NCI-H526 (cell line): ENCODE results near the gene PTK6.
"Not testable (repeated sequence)": the region's sequence is repeated elsewhere in the genome, so short reads cannot be mapped to it uniquely, and the experiment has no call there.

Experiments used
- DNase-seq, 2 experiments: peaks; one replicate each; lab custom pipeline; 2025; lab: John Stamatoyannopoulos, UW

Gene PTK6

DNA sequence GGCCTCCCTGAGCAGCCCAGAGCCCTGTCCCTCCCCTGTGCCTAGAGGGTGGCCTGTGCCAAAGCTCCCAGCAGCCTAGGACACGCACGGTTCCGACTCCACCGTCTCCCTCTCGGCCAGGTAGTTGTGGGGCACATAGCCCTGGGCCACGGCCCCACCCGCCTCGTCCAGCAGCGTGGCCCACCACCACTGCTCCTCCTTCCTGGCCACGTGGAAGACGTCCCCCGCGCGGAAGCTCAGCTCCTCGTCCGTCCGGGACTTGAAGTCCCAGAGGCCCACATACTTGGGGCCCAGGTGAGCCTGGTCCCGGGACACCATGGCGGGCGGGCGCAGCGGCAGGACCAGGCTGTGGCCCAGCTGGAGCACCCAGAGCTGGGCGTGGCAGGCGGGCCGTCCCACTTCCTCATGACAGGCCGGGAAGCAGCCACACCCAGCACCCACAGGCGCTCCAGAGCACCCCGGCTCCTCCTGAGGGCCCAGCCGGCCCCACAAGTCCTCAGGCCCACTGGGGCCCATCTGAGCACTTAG is at the start of gene PTK6:
PTK6 (minus strand) TSS at position 380 of the 528 bp plus-strand sequence; CDS start at position 318, 62 bp downstream.
- peak in 1 of 2 experiments; percentile 61 for DNase-seq

DNA sequence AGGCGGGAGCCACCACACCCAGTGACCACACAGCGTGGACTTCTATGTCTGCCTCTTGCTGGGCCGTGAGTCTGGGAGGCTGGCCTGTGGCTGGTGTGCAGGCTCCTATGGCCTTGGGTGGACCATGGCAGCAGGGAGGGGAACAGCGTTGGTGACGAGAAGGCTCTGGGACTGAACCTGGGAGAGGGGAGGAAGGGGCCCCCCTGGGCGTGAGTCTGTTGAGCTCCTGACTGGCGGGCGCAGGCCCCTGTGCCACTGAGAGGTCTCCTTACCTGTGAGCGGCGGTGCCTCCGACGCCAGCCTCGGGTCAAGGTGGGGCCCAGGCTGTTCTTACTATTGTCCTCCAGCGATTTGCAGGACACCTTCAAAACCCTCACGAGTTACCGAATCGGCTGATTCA is 49.6 kb upstream of the PTK6 start:
- no peak for DNase-seq

DNA sequence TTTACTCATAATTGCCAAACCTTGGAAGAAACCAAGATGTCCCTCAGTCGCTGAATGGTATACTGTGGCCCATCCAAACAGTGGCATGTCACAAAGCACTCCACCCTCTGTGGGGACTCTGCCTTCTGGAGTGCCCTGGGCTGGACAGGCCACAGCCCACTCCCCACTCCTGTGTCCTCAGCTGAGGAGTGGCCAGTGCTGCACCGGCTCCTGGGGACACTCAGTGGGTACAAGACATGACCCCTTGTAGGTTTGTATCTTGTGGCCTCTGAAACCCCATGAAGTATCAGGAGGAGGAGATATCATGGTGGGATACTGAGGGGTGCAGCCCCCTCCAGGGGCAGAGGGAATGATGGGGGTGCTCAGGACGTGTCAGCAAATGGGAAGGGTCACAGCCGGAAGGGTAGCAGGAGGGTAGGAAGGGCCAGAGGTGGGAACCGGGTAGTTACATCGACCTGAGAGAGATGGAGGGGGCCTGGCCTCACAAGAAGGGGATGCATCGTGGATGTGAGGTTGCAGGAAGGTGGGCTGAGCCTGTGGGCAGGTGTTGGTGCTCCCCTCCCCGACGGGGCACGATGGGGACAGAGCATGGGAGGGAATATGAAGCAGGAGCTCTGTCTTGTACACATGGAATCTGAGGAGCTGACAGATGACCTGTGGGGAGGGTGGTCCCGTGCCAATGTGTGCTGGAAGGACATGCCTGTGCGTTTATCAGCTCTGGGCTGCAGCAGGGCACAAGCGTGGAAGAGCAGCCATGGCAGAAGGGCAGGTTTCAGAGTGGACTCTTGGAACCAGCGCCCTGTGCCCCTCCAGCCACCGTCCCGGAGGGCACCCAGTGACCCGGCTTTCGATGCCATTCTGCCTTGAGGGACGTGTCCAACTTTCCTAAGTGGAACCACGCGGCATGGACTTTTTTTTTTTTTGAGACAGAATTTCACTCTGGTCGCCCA is 48.7 kb upstream of the PTK6 start:
- no peak for DNase-seq

DNA sequence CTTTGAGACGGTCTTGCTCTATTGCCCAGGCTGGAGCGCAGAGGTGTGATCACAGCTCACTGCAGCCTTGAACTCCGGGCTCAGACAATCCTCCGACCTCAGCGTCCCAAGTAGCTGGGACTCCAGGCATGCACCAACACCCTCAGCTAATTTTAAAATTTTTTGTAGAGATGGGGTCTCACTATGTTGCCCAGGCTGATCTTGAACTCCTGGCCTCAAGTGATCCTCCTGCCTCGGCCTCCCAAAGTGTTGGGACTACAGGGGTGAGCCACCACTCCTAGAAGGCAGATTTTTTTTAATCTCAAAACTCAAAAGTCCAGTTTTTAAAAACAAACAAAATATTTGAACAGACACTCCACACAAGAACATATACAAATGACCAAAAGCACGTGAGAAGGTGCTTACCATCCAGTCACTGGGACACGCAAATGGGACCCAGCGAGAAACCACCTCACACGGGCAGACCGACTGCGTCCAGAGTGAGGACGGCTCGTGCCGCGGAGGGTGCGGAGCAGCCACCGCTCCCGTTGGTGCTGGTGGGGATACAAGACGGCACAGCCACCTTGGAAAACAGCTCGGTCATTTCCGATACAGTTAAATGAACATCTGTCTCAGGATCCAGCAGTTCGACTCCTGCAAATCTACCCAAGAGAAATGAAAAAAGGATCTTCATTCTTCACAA is 45.3 kb upstream of the PTK6 start:
- no peak for DNase-seq

DNA sequence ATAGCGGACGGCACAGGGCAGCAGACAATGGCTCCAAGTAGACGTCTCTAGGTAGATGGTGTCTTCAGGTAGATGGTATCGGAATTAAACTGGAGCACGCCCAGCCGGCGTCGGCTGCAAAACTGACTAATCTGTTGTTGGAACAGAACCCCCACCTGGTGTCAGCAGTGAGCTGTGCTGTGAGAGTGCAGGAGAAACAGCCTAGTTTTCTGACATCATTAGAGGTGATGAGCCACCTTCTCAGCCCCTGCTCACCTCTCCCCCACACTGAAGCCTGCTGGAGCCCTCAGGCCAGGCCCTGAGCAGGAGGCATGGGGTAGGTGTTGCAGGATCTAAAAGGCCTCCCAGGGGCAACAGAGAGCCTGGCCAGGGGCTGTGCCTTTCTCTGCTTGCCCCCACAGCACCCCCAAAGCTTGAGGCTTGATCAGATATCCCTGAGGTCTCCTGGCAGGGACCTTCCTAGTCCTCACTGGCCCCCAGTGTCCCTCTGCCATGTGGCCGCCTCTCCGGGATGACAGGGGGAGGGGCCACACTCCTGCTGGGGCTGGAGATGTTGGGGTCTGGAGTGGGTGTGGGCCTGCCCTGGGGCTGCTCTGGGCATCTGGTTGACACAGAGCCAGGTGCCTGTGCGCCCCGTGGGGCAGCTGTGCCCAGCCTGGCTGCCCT is 43.8 kb upstream of the PTK6 start:
- peak; percentile 46 to 78 for DNase-seq

GRCh38 chr20:63579017-63579694 is 42.0 kb upstream of the PTK6 start:
- no peak for DNase-seq

DNA sequence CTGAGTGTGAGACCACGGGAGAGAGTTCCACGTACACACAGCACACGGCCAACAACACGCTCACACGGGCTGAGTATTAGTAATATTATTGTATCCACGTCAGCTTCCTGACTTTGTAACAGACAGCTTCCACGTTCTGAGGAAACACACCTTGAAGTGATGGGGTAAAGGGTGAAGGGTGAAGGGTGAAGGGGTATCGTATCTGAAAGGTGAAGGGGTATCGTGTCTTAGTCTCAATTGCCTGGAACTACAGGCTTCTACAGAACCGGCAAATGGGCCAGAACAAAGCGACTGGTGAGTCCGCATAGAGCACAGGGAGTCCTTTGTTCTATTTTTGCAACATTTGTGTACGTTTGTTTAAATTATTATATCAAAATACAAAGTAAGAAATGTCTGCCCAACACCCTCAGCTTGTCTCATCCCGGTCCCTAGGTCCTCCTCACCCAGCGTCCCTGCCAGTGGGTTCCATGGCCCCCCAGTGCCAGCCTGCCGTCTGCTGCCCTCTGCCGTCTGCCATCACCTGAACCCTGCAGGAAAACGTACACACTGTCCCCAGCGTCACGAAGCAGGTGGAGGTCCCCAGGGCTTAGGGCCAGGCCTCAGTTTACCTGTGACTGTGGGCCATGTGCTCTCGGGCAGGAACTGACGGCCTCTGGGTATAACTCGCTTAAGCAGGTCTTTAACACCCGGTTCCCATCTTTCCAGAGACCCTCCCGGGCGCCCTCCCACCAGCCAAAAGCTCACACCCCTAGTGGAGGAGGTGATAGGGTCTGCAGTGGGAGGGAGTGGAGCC is 41.2 kb upstream of the PTK6 start:
- DNase-seq, result peak in 1 of 2 experiments; percentile 34

GRCh38 chr20:63577317-63577894 is 40.2 kb upstream of the PTK6 start:
- no peak for DNase-seq

DNA sequence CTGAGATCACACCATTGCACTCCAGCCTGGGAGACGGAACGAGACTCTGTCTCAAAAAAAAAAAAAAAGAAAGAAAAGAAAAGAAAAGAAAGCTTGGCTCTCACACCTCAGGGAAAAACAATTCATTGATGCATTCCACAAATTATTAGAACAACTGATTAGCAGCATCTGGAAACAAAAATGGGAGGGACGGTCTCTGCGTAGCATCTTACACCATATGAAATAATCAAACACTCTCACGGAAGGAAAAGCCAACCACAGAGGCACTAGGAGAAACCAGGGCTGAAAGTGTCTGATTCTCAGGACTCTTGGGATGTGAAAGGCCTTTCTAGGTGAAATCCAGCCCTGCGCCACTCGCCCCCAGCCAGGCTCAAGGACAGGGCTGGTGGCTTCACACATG is 39.1 kb upstream of the PTK6 start:
- no peak for DNase-seq

- DNase-seq, result no peak
These were observed 37.9 kb upstream of the PTK6 start for GRCh38 chr20:63574829-63575743.

GRCh38 chr20:63574156-63574828 is 37.1 kb upstream of the PTK6 start, which contains the start of gene HELZ2:
HELZ2 (minus strand) TSS chr20:63574239; CDS start chr20:63572385, 1,854 bp downstream.
- DNase-seq, result peak in 1 of 2 experiments; percentile 80

DNA sequence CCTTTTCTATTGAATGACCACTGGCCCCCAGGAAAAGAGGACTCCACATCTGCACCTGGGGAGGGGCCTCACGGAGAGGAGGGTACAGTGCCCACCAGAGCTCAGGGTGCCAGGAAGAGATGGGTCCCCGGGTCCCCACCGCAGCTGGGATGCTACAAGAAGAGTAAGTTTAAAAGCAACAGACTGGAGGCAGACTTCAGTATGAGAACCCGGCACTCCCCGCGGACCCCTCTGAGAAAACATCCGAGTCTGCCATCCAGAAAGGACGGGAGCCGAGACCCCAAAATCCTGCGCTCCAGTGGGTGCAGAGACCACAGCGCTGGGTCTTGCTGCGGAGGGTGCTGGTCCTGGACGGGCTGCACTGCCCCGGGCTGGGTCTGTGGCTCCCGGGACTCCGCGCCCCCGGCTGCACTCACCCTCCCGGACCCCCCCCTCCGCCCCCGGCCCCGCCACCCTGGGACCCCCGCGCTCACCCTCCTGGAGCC is 36.5 kb upstream of the PTK6 start:
- no peak for DNase-seq

DNA sequence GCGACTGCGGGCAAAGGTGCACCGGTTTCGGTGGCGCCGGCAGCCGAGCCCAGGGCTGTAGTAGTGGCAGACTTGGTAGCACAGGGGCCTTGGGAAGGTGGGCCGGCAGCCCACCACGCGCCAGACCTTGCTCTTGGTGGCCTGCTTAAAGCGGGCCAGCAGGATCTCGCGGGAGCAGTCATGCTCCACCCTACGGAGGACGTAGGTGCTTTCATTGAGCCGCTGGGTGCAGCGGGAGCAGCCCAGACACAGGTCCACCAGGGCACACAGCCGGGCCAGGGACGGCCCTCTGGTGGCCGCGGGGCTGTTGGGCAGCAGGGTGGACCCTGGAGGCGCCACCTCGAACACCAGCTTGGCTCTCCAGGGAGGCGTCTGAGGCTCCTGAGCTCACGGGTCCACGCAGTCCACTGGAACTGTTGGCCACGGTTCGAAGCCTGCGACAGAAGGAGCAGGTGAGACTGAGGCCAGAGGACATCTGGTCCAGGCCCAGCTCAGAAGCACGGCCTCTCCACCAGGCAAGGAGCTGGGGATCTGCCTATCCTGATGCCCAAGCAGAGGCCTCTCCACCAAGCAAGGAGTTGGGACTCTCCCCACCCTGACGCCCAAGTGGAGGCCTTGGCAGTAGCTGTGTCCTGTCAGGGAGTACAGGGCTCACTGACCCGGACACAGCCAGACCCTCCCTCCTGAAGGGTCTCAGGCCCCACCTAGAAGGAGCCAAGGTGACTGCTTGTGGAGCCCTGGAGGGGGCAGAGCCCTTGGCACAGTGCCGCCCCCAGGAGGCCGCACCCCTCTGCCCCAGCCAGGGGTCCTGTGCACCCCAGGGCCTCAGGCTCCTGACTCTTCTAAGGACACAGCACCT is 35.8 kb upstream of the PTK6 start:
- peak in 1 of 2 experiments; percentile 54 for DNase-seq

DNA sequence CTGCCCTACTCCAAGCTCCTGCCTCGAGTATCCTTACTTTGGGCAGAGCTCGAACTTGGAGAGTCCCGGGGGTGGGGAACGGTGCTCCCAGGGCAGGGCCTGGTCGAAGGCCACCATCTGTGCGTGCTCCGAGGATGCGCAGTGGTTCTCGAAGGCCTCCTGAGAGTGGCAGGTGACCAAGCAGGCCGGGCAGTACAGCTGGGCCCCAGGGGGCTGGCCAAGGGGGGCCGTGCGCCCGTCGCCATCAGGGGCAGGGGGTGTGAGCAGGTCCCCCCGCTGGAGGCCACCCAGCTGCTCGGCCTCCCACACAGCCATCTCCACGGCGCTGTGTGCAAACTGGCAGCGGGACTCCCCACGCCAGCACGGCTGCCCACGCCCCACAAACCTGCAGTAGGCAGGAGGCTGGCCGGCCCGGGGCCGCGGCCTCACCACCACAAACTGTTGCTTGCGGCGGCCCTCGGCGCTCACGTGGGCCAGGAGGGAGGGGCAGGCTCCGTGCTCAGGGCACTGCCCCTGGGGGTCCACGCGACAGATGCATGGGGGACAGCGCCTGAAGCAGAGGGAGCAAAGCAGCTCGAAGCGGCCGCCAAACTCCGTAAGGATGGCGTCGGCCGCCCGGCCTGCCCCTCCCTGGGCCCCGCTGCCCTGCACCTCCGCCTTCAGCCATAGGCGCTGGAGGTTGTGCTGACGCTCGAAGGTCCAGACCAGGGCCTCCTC is 35.1 kb upstream of the PTK6 start:
- peak in 1 of 2 experiments; percentile 46 for DNase-seq

DNA sequence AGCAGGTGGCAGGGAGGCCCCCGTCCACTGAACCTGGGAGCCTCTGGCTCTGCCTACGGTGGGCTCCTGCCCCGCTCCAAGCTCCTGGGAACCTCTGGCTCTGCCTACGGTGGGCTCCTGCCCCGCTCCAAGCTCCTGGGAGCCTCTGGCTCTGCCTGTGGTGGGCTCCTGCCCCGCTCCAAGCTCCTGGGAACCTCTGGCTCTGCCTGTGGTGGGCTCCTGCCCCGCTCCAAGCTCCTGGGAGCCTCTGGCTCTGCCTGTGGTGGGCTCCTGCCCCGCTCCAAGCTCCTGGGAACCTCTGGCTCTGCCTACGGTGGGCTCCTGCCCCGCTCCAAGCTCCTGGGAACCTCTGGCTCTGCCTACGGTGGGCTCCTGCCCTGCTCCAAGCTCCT is 33.9 kb upstream of the PTK6 start:
- not testable (repeated sequence) for DNase-seq

- DNase-seq, result no peak
These were observed 33.3 kb upstream of the PTK6 start for GRCh38 chr20:63570281-63571086.
